ENCODE data around the gene C2orf42.
A peak's percentile ranks its signal among the peaks of the same experiment; 100 is the strongest.
"Not testable (repeated sequence)": the region's sequence is repeated elsewhere in the genome, so short reads cannot be mapped to it uniquely, and the experiment has no call there.

The C2orf42 gene

GRCh38 chr2:70111752-70112591, 78.8 kb downstream of the C2orf42 start:
- no peak overlapping the region for H3K4me3 ChIP-seq (ENCODE audit: low read depth, low read length)
- no peak for DNase-seq (ENCODE audit: low read depth)
- TF ChIP-seq MAX (IDR thresholded peaks at IDR 0.05; ENCODE audit: low read depth, low read length), result no peak
- no peak for TF ChIP-seq MYC (IDR thresholded peaks at IDR 0.05; ENCODE audit: low read depth, low read length)
- TF ChIP-seq POLR2A (IDR thresholded peaks at IDR 0.05; ENCODE audit: extremely low read depth, insufficient read length), result no peak
- TF ChIP-seq, protein P1, sequence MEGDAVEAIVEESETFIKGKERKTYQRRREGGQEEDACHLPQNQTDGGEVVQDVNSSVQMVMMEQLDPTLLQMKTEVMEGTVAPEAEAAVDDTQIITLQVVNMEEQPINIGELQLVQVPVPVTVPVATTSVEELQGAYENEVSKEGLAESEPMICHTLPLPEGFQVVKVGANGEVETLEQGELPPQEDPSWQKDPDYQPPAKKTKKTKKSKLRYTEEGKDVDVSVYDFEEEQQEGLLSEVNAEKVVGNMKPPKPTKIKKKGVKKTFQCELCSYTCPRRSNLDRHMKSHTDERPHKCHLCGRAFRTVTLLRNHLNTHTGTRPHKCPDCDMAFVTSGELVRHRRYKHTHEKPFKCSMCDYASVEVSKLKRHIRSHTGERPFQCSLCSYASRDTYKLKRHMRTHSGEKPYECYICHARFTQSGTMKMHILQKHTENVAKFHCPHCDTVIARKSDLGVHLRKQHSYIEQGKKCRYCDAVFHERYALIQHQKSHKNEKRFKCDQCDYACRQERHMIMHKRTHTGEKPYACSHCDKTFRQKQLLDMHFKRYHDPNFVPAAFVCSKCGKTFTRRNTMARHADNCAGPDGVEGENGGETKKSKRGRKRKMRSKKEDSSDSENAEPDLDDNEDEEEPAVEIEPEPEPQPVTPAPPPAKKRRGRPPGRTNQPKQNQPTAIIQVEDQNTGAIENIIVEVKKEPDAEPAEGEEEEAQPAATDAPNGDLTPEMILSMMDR (IDR thresholded peaks at IDR 0.05; ENCODE audit: low read depth, low read length), result no peak

DNA sequence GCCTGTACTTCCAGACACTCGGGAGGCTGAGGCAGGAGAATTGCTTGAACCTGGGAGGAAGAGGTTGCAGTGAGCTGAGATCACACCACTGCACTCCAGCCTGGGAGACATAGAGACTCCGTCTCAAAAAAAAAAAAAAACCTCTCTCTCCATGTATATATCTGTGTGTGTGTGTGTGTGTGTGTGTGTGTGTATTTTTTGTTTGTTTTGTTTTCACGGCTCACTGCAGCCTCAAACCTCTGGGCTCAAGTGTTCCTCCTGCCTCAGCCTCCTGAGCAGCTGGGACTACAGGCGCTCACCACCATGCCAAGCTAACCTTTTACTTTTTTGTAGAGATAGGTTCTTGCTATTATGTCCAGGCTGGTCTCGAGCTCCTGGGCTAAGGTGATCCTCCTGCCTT, 80.4 kb downstream of the C2orf42 start:
- H3K4me3 ChIP-seq (ENCODE audit: low read depth, low read length); DNase-seq (ENCODE audit: low read depth): not testable (repeated sequence)

DNA sequence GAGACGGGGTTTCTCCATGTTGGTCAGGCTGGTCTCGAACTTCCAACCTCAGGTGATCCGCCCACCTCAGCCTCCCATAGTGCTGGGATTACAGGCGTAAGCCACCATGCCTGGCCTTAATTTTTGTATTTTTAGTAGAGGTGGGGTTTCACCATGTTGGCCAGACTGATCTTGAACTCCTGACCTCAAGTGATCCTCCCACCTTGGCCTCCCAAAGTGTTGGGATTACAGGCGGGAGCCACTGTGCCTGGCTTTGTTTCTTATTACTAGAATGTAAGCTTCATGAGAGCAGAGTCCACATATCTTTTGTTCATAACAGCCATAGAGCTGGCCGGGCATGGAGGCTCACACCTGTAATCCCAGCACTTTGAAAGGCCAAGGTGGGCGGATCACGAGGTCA, 84.7 kb downstream of the C2orf42 start:
- not testable (repeated sequence) for DNase-seq (ENCODE audit: low read depth); H3K4me3 ChIP-seq (ENCODE audit: low read depth, low read length)

DNA sequence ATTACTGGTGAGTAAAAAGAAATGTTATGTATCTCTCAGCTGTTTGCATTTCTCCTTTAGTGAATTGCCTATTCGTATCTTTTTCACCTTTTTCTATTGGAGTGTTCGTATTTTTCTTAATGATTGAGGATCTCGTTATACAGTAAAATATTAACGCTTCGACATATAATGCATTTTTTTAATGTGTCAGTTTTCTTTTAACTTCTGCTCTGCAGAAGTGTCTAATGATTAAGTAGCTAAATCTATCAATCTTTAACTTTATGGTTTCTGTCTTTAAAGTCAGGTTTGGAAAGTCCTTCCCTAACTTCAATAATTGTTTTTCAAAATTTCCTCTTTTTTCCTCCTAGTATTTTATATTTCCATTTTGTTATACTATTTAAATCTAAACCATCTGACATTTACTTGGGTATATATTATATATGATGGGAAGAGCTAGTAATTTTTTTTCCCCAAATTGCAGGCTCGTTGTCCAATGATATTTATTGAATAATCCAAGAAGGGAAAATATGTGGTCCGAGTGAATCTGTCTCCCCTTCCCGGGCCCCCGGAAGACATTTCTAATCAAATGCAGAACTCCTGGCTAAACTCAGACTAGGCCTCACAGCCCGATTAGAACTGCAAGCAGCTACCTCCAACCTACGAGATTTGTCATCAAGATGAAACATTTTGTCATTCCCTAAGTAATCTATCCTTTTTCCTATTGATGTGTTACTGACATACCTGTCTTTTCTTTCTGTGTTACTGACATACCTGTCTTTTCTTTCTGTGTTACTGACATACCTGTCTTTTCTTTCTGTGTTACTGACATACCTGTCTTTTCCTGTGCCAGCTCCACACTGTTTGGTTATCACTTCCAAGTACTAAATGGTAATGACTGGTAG, 86.3 kb downstream of the C2orf42 start:
- no peak for TF ChIP-seq POLR2A (IDR thresholded peaks at IDR 0.05; ENCODE audit: extremely low read depth, insufficient read length)
- TF ChIP-seq MAX (IDR thresholded peaks at IDR 0.05; ENCODE audit: low read depth, low read length), result no peak
- TF ChIP-seq, protein P1 (IDR thresholded peaks at IDR 0.05; ENCODE audit: low read depth, low read length), result no peak
- peak; percentile 24; the same call in 1 of the 2 replicates for TF ChIP-seq MYC (IDR thresholded peaks at IDR 0.05; ENCODE audit: low read depth, low read length)
- peak; percentile 88 for DNase-seq (ENCODE audit: low read depth)
- peak overlapping the region; percentile 33 for H3K4me3 ChIP-seq (ENCODE audit: low read depth, low read length)

- DNase-seq (ENCODE audit: low read depth), result peak; percentile 31
- TF ChIP-seq, protein P1 (IDR thresholded peaks at IDR 0.05; ENCODE audit: low read depth, low read length), result peak; percentile 11
- TF ChIP-seq MYC (IDR thresholded peaks at IDR 0.05; ENCODE audit: low read depth, low read length), result no peak
- H3K4me3 ChIP-seq (ENCODE audit: low read depth, low read length), result no peak overlapping the region
Observed at GRCh38 chr2:70103531-70104061, 87.2 kb downstream of the C2orf42 start.

DNA sequence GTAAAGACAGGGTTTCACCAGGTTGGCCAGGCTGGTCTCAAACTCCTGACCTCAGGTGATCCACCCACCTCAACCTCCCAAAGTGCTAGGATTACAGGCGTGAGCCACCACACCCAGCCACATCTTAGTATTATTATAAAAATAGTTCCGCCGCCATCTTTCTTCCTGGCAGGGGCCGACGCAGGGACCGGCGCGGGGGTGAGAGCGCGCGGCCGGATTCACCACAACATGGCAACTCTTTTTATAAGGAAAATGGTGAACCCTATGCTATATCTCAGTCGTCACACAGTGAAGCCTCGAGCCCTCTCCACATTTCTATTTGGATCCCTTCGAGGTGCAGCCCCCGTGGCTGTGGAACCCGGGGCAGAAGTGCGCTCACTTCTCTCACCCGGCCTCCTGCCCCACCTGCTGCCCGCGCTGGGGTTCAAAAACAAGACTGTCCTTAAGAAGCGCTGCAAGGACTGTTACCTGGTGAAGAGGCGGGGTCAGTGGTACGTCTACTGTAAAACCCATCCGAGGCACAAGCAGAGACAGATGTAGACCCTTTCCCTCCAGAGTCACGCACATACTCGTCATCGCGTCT, 88.4 kb downstream of the C2orf42 start:
- DNase-seq (ENCODE audit: low read depth); H3K4me3 ChIP-seq (ENCODE audit: low read depth, low read length): not testable (repeated sequence)

- not testable (repeated sequence) for H3K4me3 ChIP-seq (ENCODE audit: low read depth, low read length); DNase-seq (ENCODE audit: low read depth)
Observed at GRCh38 chr2:70101686-70102085, 89.1 kb downstream of the C2orf42 start.

DNA sequence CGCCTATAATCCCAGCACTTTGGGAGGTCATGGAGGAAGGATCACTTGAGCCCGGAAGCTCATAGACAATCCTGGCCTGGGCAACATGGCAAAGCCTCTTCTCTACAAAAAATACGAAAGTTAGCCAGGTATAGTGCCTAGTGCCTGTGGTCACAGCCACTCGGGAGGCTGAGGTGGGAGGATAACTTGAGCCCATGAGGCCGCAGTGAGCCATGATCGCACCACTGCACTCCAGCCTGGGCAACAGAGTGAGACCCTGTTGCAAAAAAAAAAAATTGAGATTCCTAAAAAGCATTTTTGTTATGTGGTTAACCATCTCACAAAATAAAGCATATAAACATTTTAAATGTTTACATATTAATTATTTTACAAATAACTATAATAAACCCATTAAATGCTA, 89.6 kb downstream of the C2orf42 start:
- no peak overlapping the region for H3K4me3 ChIP-seq (ENCODE audit: low read depth, low read length)
- no peak for TF ChIP-seq POLR2A (IDR thresholded peaks at IDR 0.05; ENCODE audit: extremely low read depth, insufficient read length)
- TF ChIP-seq, protein P1 (IDR thresholded peaks at IDR 0.05; ENCODE audit: low read depth, low read length), result no peak
- no peak for TF ChIP-seq MYC (IDR thresholded peaks at IDR 0.05; ENCODE audit: low read depth, low read length)
- TF ChIP-seq MAX (IDR thresholded peaks at IDR 0.05; ENCODE audit: low read depth, low read length), result no peak
- no peak for DNase-seq (ENCODE audit: low read depth)

All from NB4 (cell line).